ENCODE measurements around the gene PPP1R14C.

PPP1R14C gene

GRCh38 chr6:150172929-150173328 is 30.1 kb downstream of the PPP1R14C start (continued):
- TF ChIP-seq PATZ1 (CRISPR knock-in tag; IDR thresholded peaks at IDR 0.05; ENCODE audit: borderline replicate concordance), result no peak

- TF ChIP-seq POU6F1 (CRISPR knock-in tag; IDR thresholded peaks at IDR 0.05; ENCODE audit: borderline replicate concordance, low read depth) (no peak), OSR1 (CRISPR knock-in tag; IDR thresholded peaks at IDR 0.05) (no peak), SNAI2 (CRISPR knock-in tag; IDR thresholded peaks at IDR 0.05) (no peak), TOX (CRISPR knock-in tag; IDR thresholded peaks at IDR 0.05; ENCODE audit: borderline replicate concordance) (no peak), ZFP30 (CRISPR knock-in tag; IDR thresholded peaks at IDR 0.05) (no peak), TCF4 (CRISPR knock-in tag; IDR thresholded peaks at IDR 0.05; ENCODE audit: borderline replicate concordance) (no peak), TSHZ2 (CRISPR knock-in tag; IDR thresholded peaks at IDR 0.05) (no peak), CREB5 (CRISPR knock-in tag; IDR thresholded peaks at IDR 0.05; ENCODE audit: low read depth) (no peak), PATZ1 (CRISPR knock-in tag; IDR thresholded peaks at IDR 0.05; ENCODE audit: borderline replicate concordance) (no peak), ARNTL (CRISPR knock-in tag; IDR thresholded peaks at IDR 0.05; ENCODE audit: borderline replicate concordance, low read depth) (no peak), CSDC2 (CRISPR knock-in tag; IDR thresholded peaks at IDR 0.05) (no peak), BACH2 (CRISPR knock-in tag; IDR thresholded peaks at IDR 0.05; ENCODE audit: borderline replicate concordance) (no peak), ZNF8 (CRISPR knock-in tag; IDR thresholded peaks at IDR 0.05) (no peak), ESRRG (CRISPR knock-in tag; IDR thresholded peaks at IDR 0.05) (no peak), GLIS3 (CRISPR knock-in tag; IDR thresholded peaks at IDR 0.05) (no peak)
- no peak for ATAC-seq
Observed at GRCh38 chr6:150175586-150176151, 32.8 kb downstream of the PPP1R14C start.

GRCh38 chr6:150176152-150176551 is 33.3 kb downstream of the PPP1R14C start:
- ATAC-seq, result no peak
- TF ChIP-seq ZC3H10 (CRISPR knock-in tag; IDR thresholded peaks at IDR 0.05) (no peak), OSR1 (CRISPR knock-in tag; IDR thresholded peaks at IDR 0.05) (no peak), ZNF70 (CRISPR knock-in tag; IDR thresholded peaks at IDR 0.05) (no peak), RARB (CRISPR knock-in tag; IDR thresholded peaks at IDR 0.05) (no peak), CSRNP3 (CRISPR knock-in tag; IDR thresholded peaks at IDR 0.05) (no peak), PPARA (CRISPR knock-in tag; IDR thresholded peaks at IDR 0.05; ENCODE audit: borderline replicate concordance) (no peak), TCF4 (CRISPR knock-in tag; IDR thresholded peaks at IDR 0.05; ENCODE audit: borderline replicate concordance) (no peak), PATZ1 (CRISPR knock-in tag; IDR thresholded peaks at IDR 0.05; ENCODE audit: borderline replicate concordance) (no peak), GLIS3 (CRISPR knock-in tag; IDR thresholded peaks at IDR 0.05) (no peak), ZNF8 (CRISPR knock-in tag; IDR thresholded peaks at IDR 0.05) (no peak), ZFP30 (CRISPR knock-in tag; IDR thresholded peaks at IDR 0.05) (no peak), ESRRG (CRISPR knock-in tag; IDR thresholded peaks at IDR 0.05) (no peak), CREB5 (CRISPR knock-in tag; IDR thresholded peaks at IDR 0.05; ENCODE audit: low read depth) (no peak), ARNTL (CRISPR knock-in tag; IDR thresholded peaks at IDR 0.05; ENCODE audit: borderline replicate concordance, low read depth) (no peak), POU6F1 (CRISPR knock-in tag; IDR thresholded peaks at IDR 0.05; ENCODE audit: borderline replicate concordance, low read depth) (no peak)
